NCI-H1048 (cell line): ENCODE measurements around the gene XRCC1.
"Not testable (repeated sequence)": the region's sequence is repeated elsewhere in the genome, so short reads cannot be mapped to it uniquely, and the experiment has no call there.

Source experiments
- DNase-seq: peaks from one replicate; lab custom pipeline; 2025; lab: John Stamatoyannopoulos, UW

The XRCC1 gene

DNA sequence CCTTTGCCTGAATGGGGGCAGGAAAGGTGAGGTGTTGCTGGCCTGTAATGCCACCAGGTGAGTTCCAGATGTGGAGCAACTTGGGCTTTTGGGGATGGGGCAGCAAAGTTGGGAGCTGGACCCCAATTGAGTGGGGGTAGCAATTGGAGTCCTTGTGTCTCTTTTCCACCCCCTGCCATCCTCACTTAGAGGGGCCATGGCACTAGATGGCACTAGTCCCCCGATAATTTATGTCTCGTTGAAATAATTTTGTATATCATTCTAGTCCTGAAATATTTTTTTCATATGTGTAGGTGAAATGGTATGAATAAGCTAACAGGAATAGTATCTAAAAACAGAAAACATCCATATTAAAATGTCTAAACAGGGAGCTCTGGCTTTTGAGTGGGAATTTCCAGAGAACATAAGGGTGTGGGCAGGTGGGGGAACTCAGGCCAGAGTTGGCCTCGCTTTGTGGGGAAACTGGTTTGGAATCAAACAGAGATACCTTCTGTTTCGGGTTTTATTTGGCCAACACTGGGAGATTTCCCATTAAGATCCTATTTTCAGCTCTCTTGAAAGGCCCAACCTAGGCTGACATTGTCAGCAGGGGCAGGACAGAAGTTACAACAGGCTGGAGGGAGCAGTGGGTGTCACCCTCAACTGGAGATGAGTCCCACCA lies 24.4 kb upstream of the XRCC1 start:
- DNase-seq, result no peak

- no peak for DNase-seq
Measured at GRCh38 chr19:43598445-43599240, 23.3 kb upstream of the XRCC1 start.

- DNase-seq, result no peak
Measured at GRCh38 chr19:43597876-43598275, 22.5 kb upstream of the XRCC1 start.

DNA sequence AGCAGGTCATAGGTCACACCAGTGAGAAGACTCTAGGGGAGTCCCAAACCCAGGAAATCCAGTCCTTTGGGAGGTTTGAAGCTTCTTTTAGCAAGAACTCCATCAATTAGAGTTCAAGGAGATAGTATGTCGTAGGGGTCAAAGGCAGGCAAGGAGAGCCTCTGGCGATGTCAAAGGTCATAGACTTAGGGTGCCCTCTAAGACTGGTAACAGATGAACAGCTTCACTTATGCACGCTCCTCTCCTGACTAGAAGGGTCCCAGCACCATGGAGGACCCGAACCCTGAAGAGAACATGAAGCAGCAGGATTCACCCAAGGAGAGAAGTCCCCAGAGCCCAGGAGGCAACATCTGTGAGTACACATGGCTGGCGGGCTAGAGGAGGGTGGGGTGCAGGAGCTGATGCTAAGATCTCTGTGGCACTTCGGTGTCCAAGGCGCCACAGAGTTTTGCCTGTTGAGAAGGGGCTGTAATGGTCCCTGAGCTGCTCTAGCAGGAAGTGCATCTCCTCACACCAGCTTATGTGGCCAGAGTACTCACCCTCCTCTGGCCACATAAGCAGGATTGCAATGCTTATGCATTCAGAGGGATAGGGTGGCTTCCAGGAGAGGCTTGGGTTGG lies 21.6 kb upstream of the XRCC1 start:
- DNase-seq, result no peak

- DNase-seq, result peak; percentile 99
Measured at GRCh38 chr19:43595999-43596841, 20.9 kb upstream of the XRCC1 start, which contains the start of the genes IRGQ and ZNF576. Gene IRGQ, minus strand, starts transcription at chr19:43596134. Its CDS starts 796 bp downstream, at chr19:43595338. Gene ZNF576, plus strand, starts transcription at chr19:43596595. Its CDS starts 514 bp downstream, at chr19:43597109.

DNA sequence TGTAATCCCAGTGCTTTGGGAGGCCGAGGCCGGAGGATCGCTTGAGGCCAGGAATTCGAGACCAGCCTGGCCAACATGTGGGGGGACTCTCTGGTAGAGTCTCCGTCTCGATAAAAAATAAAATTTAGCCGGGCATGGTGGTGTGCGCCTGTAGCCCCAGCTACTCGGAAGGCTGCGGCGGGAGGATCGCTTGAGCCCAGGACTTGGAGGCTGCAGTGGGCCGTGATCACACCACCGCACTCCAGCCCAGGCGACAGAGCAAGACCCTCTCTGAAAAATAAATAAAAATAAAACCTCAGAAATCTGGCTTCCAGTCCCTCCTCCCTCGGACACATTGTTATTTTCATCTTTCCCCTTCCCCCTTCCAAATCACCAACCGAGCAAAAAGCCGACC lies 20.3 kb upstream of the XRCC1 start:
- DNase-seq, result no peak

DNA sequence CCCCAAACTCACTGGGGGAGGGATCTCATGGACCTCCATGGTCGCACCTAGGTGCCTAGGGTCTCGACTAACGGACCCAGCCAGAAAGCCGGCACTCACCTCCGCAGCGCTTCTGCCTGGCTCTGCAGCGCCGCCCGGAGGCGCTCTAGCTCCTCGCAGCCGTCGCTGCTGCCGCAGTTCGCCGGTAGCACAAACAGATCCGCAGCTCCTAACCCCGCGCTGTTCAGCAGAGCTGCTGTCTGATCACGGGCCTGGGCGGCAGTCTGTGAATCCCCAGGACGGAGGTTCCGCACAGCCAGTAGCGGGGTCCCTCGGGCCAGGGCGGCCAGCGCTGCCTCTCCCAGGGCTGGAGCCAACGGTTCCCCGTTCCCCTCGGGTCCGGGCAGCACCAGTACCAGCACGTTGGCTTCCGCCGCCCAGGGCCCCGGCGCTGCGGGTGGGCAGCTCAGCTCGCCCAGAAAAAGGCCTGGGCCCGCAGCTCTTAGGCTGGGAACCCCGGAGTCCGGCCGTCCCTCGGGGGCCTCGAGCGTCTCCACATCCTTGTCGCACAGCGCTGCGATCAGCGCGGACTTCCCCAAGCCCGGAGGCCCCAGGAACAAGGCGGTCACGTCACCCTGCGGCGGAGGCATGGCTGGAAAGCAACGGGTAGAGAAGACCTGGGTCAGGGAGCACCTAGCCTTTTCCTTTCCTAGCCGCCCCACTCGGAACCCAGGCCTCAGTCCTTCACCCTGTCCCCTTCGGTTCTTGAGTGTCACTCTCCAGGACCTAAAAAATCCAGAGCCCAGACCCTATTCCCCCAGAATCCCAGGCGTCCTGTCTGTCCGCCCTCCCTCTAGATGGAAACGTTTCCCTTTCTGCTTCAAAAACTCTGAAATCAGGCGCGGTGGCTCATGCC lies 19.6 kb upstream of the XRCC1 start:
- DNase-seq, result no peak

- no peak for DNase-seq
Measured at GRCh38 chr19:43594081-43594697, 18.9 kb upstream of the XRCC1 start.

GRCh38 chr19:43592800-43593350 lies 17.5 kb upstream of the XRCC1 start:
- no peak for DNase-seq

- no peak for DNase-seq
Measured at GRCh38 chr19:43591904-43592772, 16.8 kb upstream of the XRCC1 start.

DNA sequence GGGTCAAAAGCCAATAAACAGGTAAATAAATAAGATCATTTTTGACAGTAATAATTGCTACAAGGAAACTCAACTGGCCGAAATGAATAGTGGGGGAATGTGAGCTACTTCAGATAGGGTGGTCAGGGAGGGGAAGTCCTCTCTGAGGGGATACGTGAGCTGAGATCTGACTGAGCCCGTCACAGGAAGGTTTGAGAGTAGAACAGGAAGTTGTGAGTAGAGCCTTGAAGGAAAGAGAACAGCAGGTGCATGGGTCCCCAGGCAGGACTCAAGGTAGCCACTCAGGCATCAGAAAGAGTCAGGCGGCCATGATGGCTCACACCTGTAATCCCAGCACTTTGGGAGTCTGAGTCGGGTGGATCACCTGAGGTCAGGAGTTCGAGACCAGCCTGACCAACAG lies 14.4 kb upstream of the XRCC1 start:
- DNase-seq, result no peak

GRCh38 chr19:43589277-43589676 lies 13.9 kb upstream of the XRCC1 start:
- DNase-seq, result no peak

GRCh38 chr19:43587029-43587428 lies 11.7 kb upstream of the XRCC1 start:
- DNase-seq, result not testable (repeated sequence)

GRCh38 chr19:43586346-43586745 lies 11.0 kb upstream of the XRCC1 start:
- DNase-seq, result no peak

- no peak for DNase-seq
Measured at GRCh38 chr19:43584484-43584883, 9.2 kb upstream of the XRCC1 start.

DNA sequence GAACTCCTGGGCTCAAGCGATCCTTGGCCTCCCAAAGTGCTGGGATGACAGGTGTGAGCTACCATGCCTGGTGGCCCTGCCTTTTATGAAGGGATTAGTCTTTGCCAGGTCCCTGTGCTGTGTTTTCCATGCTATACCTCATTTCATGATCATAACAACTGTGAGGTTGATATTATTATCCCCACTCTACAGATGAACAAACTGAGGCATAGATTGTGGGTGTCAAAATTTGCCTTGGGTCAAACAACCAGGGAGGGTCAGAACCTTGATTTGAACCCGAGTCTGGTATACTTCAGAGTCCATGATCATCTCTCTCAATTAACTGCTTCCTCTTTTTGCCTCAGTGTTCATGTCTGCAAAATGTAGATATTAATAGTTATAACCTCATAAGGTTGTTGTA lies 7.2 kb upstream of the XRCC1 start:
- no peak for DNase-seq

- no peak for DNase-seq
Measured at GRCh38 chr19:43581467-43581866, 6.1 kb upstream of the XRCC1 start.

DNA sequence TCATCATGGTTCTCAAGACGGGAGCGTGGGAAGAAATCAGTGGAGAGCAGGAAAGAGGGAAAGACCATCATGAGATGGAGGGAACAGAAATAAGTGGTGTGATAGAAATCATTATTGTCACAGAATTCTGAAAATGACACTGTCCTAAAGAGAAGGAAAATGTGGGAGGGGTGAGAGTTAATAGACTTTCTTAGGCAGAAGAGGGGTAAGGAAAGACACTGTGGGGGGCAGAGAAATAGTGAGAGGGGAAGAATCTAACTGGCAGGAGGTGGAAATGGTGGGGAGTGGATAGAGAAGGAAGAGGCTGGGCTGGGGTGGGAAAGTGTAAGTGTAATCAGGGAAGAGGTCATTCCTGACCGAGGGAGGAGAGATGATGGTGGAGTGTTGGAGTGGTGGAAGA lies 3.5 kb upstream of the XRCC1 start:
- DNase-seq, result no peak
